NCI-H748 treated with DMSO at 0.1 percent for 48 hours (cell line): Measurements from ENCODE around the gene PCNX3.
"Not testable (repeated sequence)": the region's sequence is repeated elsewhere in the genome, so short reads cannot be mapped to it uniquely, and the experiment has no call there.

Source experiments
- DNase-seq: peaks from one replicate; lab custom pipeline; 2025; lab: John Stamatoyannopoulos, UW

The PCNX3 gene

GRCh38 chr11:65620666-65621065 is 5.1 kb downstream of the PCNX3 start:
- no peak for DNase-seq

GRCh38 chr11:65621460-65621859 is 5.9 kb downstream of the PCNX3 start:
- DNase-seq, result no peak

DNA sequence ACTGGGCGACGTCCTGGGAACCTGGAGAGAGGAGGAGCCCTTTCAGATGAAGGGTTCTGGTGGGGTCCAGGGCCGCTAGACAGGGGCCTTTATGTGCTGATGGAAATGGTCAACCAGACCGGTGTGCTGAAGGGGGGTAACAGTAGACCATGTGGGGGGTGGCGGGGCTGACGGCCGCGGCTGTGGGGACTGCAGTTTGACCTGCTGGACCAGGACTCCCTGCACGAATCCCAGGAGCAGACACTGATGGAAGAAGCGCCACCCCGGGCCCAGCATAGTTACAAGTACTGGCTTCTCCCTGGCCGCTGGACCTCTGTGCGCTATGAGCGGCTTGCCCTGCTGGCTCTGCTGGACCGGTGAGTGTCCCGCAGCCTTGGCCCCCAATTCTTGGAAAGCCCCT is 6.4 kb downstream of the PCNX3 start:
- no peak for DNase-seq

DNA sequence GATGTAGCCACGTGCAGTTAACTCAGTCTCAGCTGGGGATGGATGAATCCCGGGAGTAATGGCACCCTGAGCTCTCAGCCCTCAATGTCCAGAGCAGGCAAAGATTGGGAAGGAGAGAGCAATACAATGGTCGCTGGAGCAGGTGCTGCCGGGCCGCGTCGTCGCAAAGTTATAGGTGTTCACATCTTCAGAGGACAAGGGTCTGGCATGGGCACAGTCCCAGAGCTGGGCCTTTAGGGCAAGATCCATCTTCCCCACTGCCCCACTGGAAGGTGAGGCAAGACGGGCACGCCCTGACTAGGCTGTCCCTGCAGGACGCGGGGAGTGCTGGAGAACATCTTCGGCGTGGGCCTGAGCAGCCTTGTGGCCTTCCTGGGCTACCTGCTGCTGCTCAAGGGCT is 7.6 kb downstream of the PCNX3 start:
- no peak for DNase-seq

- no peak for DNase-seq
These were observed 8.5 kb downstream of the PCNX3 start for GRCh38 chr11:65623852-65624616.

- no peak for DNase-seq
These were observed 9.5 kb downstream of the PCNX3 start for GRCh38 chr11:65624931-65625627.

DNA sequence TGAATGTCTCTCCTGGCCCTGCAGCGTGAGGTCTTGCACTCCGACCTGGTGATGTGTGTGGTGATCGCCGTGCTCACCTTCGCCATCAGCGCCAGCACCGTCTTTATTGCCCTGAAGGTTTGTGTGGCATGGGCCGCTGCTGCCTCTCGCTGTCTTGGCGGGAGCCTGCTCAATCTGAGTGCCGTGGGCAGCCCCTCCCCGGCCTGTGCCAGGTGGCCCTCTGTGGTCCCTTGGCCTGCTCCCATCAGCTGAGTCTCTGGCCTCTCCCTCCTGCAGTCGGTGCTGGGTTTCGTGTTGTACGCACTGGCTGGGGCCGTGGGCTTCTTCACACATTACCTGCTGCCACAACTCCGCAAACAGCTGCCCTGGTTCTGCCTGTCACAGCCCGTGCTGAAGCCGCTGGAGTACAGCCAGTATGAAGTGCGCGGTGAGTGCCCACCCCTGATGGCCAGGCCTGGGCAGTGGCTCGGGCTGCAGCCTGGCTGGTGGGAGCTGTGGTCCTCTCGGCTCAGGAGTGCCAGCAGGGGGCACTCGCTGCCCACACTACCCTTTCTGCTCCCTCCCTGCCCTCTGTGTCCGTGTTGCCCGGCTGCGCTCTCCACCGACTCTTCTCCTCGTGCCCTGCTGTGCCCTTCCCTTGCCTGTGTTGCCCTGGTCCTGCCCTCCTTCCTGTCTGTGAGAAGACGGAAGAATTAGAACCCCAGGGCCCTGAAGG is 10.2 kb downstream of the PCNX3 start:
- DNase-seq, result peak; percentile 0

DNA sequence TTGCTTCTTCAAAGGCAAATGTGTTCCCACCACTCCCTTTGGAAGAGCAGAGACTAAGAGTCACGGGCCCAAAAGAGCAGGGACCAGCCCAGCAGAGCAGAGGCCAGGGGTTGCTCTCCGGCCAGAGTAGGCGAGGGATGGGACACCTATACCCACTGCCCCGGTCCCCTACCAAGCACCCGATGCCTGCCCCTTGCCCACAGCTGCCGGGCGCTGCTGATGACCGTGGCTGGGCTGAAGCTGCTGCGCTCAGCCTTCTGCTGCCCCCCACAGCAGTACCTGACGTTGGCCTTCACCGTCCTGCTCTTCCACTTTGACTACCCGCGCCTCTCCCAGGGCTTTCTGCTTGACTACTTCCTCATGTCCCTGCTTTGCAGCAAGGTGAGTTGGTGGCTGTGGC is 11.6 kb downstream of the PCNX3 start:
- DNase-seq, result no peak

DNA sequence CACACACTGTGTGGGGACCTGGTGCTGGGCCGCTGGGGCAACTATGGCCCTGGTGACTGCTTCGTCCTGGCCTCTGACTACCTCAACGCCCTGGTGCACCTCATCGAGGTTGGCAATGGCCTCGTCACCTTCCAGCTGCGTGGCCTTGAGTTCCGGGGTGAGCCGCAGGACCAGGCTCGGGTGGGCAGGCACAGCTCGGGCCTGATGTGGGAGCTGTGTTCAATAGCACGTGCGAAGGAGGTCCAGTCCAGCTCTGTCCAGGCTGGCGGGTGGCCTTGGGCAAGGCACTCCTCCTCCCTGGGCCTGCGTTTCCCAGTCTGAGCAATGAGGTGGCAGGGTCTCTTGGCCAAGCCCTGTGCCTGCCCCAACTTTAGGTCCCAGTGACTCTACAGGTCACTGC is 14.0 kb downstream of the PCNX3 start:
- DNase-seq, result no peak

GRCh38 chr11:65630215-65630614 is 14.6 kb downstream of the PCNX3 start:
- DNase-seq, result no peak

DNA sequence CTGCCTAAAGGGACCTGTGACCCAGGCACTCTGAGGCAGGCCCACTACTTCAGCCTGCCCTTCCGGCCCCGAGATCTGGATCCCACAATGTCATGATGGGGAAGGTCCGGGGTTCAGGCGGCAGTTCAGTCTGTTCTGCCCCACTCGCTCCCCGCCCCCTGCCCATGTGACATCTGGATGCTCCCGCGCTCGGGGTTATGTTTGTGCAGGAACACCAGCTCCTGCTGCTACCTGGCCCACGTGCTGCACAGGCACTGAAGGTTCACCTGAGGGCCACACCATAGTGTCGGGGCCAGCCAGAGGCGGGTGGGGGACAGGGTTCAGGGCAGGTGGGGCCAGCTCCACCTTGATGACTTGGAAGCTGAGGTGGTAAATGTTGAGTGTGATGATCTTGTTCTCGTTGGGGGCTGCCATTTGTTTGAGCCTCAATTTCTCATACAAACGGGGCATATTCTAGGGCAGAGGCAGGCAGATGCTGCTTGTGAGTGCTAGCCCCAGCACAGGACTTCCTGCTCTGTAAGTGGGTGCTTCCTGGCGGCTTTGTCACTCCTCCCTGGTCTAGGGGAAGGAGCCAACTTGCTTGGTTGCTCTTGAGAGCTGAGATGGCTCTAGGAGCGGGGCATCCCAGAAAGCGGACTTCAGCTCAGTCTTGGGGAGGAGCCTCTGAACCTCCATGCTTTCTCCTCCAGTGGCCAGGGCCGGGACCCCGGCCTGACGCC is 18.0 kb downstream of the PCNX3 start:
- DNase-seq, result no peak

- no peak for DNase-seq
These were observed 18.5 kb downstream of the PCNX3 start for GRCh38 chr11:65634109-65634436.

DNA sequence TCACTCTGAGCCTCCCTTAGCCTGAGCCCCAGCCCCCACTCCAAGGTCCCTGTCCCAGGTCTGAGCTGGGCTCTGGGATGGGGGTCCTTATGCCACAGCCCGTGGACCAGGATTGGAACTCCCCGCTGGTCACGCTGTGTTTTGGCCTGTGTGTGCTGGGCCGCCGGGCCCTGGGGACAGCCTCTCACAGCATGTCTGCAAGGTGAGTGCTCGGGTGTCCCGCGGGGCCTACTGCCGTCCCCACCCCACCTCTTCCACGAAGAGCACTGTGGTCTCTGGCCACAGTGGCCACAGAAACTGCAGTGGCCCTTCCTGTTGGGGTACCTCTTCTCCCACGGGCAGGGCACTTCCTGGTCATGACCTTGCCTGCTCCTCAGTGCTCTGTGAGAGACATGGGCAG is 18.9 kb downstream of the PCNX3 start:
- no peak for DNase-seq

- no peak for DNase-seq
These were observed 19.5 kb downstream of the PCNX3 start for GRCh38 chr11:65634905-65635731.

- DNase-seq, result no peak
These were observed 20.8 kb downstream of the PCNX3 start for GRCh38 chr11:65636108-65637031.

DNA sequence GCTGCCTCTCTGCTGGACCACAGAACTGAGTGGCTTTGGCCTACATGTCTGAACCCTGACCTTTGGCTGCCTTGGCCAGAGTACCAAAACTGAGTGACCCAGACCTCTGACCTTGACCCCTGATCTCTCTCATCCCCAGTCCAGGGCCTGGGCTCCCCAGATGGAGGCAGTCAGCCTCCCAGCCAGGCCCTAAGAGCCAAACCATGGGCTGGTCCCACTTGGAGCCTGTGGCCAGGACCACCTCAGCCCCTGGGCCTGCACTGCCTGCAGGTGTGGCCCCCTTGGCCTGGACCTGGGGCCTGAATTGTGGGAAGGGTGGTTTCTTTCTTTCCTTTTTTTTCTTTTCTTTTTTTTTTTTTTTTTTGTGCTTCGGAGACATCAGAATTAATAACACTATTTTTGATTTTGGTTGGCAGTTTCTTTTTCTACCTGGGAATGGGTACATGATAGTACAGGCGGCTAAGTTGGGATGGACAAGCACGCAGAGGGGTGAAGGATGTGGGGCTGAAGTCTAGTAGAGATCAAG is 21.5 kb downstream of the PCNX3 start:
- no peak for DNase-seq

DNA sequence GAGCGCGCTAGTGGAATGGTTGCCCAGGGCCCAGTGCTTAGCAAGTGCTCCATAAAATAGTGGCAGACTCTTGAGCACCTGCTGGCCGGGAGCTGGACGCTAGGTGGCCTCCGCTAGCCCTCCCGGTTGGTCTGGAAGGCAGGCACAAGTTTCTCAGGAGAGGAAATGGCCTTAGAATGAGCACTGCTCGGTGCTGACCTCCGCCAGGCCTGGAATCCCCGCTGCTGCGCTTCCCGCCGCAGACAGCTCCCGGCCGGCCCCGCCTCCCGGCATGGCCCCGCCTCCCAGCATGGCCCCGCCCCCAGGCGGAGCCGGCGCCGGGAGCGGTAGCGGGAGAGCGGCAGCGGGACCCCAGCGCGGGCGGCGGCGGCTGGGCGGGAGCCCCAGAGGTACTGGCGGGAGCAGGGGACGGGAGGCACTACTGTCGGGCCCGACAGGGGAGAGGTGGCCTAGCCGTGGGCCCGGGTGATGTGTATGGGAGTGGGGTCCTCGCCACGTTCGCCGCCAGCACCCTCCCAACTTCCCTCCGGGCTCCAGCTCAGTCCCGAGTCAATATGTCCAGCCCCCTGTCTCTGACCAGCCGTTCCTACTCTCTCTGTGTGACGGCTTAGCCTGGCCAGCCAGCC is 22.3 kb downstream of the PCNX3 start, which contains the start of gene SIPA1:
Gene SIPA1 (plus strand): TSS at position 308 of the 626 bp plus-strand sequence. CDS start 2,821 bp downstream, outside the sequence.
- DNase-seq, result peak; percentile 47

- DNase-seq, result not testable (repeated sequence)
These were observed 23.6 kb downstream of the PCNX3 start for GRCh38 chr11:65639228-65639597.

DNA sequence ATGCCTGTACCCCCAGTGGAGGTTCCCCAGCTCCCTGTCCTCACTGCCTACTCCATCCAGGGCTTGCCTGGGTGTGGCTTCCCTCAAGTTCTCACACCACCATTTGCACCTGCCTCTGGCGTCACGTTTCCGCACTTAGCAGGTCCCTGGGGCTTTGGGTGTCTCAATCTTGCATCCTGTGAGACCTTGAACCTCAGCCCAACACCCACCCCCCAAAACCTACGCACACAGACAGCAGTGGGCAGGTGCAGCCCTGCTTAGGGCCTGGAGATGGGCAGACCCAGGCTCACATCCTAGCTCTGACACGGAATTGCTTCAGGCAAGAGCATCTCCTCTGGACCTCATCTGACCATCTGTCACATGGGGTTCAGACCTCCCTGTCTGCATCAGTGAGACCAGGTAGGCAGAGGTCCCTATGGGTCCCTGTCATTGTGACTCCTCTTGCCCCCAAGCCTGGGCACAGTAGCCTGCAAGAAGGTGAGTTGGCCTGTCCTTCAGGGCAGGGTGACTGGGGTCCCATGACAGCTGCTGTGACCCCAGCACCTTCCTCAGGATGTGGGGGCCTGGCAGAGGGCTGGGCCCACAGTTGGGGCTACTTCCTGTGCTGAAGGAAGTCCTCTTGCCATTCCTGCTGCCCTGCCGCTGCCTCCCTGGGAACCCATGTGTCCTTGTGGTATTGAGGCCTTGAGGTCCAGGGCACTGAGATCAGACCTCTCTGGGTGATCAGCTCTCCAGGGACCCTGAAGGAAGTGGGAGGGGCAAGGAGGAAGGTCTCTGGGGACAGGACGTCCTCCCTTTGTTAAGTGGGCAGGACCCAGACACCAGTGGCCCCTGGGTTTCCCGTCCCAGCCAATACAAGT is 24.3 kb downstream of the PCNX3 start:
- no peak for DNase-seq
